ENCODE measurements around the gene PRDM4. TPM values are rescaled to one million over a fixed set of nuclear protein-coding genes. Genes with fewer than 3 reads are reported as not detected.
"Not testable (repeated sequence)": the region's sequence is repeated elsewhere in the genome, so short reads cannot be mapped to it uniquely, and the experiment has no call there.

The PRDM4 gene
- total RNA-seq, 3 donors from 2014 or later = 42.9 to 46.3 (median 44.6) TPM

- peaks cover 61% of the 10 kb centered on the region for H3K36me3 Mint-ChIP-seq (ENCODE audit: insufficient read depth)
- peaks cover 4% of the 10 kb centered on the region for H3K4me1 Mint-ChIP-seq (ENCODE audit: low read depth)
- no peaks in the 10 kb centered on the region for H3K9me3 Mint-ChIP-seq
- no peaks in the 10 kb centered on the region for H3K27me3 Mint-ChIP-seq (ENCODE audit: low read depth)
- no peak for DNase-seq
- no peak for ATAC-seq
- H3K4me3 Mint-ChIP-seq = no peak overlapping the region
These were observed 24.0 kb downstream of the PRDM4 start for GRCh38 chr12:107736914-107737313.

DNA sequence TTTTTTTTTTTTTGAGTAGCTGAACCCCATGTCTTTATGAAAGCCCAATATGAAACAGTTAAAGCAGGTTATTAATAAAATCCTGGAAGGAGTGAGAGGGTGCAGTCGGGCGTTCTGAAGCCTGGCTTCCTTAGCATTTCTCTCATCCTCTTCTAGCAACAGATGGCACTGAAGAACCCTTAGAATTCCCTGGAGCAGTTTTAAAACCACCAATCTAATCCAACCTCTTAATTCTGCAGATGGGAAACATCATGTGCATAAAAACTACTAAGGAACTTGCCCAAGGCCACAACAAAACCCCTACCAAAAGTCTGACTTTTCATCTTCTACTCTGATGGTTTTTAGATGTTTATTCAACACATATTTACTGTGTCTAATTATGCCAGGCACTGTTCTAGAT, 25.2 kb downstream of the PRDM4 start:
- Mint-ChIP-seq H3K9me3 (no peaks in the 10 kb centered on the region), H3K4me1 (ENCODE audit: low read depth) (peaks cover 4% of the 10 kb centered on the region), H3K4me3 (no peak overlapping the region), H3K27me3 (ENCODE audit: low read depth) (no peaks in the 10 kb centered on the region), H3K36me3 (ENCODE audit: insufficient read depth) (peaks cover 52% of the 10 kb centered on the region)
- no peak for DNase-seq
- no peak for ATAC-seq

- no peak overlapping the region for H3K4me3 Mint-ChIP-seq
- DNase-seq (no peak), ATAC-seq (no peak)
- no peaks in the 10 kb centered on the region for H3K9me3 Mint-ChIP-seq
- peaks cover 46% of the 10 kb centered on the region for H3K36me3 Mint-ChIP-seq (ENCODE audit: insufficient read depth)
- H3K27me3 Mint-ChIP-seq (ENCODE audit: low read depth) = no peaks in the 10 kb centered on the region
- peaks cover 4% of the 10 kb centered on the region for H3K4me1 Mint-ChIP-seq (ENCODE audit: low read depth)
These were observed 26.8 kb downstream of the PRDM4 start for GRCh38 chr12:107734139-107734538.

DNA sequence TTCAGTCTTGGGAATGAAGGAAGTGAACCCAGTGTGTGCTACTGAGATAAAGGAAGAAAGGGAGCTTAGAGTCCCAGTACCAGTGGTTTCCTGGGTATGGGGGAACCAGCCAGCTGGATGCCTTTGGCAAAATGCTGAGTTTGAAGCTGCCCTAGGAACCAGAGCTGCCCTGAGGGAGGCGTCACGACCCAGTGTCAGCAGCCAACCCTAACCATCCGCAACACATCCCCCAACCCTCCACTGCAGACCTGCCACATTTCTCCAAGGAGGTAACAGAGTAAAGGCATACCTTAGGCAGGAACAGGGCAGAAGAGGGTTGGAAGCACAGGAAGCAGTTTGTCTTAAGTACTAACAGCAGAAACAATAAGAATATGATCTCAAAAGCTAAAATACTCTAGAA, 28.6 kb downstream of the PRDM4 start:
- ATAC-seq = no peak
- H3K4me1 Mint-ChIP-seq (ENCODE audit: low read depth) = peaks cover 3% of the 10 kb centered on the region
- H3K36me3 Mint-ChIP-seq (ENCODE audit: insufficient read depth) = peaks cover 32% of the 10 kb centered on the region
- H3K9me3 Mint-ChIP-seq = no peaks in the 10 kb centered on the region
- no peak overlapping the region for H3K4me3 Mint-ChIP-seq
- no peaks in the 10 kb centered on the region for H3K27me3 Mint-ChIP-seq (ENCODE audit: low read depth)
- no peak for DNase-seq

DNA sequence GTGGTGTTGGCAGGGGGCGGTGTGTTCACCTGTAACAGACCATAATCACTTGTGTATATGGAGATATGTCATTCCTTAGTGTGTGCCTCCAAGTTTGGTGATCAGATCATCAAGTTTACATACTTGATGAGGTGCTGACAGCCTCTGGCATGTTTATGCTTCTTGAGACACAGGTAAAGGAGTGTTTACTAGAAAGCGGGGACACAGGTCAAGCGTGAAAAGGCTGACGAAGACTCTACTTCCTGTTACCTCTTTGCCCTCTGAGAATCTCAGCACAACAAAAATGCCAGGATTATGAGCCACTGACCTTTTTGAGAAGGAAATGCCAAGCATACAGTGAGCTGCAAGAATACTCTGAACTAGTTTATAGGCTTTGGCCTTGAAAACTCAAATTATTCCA, 29.6 kb downstream of the PRDM4 start:
- peaks cover 25% of the 10 kb centered on the region for H3K36me3 Mint-ChIP-seq (ENCODE audit: insufficient read depth)
- ATAC-seq (no peak), DNase-seq (no peak)
- no peaks in the 10 kb centered on the region for H3K27me3 Mint-ChIP-seq (ENCODE audit: low read depth)
- H3K9me3 Mint-ChIP-seq = no peaks in the 10 kb centered on the region
- H3K4me1 Mint-ChIP-seq (ENCODE audit: low read depth) = no peaks in the 10 kb centered on the region
- no peak overlapping the region for H3K4me3 Mint-ChIP-seq

GRCh38 chr12:107730618-107731341, 30.2 kb downstream of the PRDM4 start:
- H3K4me3 Mint-ChIP-seq = no peak overlapping the region
- no peaks in the 10 kb centered on the region for H3K4me1 Mint-ChIP-seq (ENCODE audit: low read depth)
- no peaks in the 10 kb centered on the region for H3K27me3 Mint-ChIP-seq (ENCODE audit: low read depth)
- H3K9me3 Mint-ChIP-seq = no peaks in the 10 kb centered on the region
- DNase-seq (no peak), ATAC-seq (no peak)
- H3K36me3 Mint-ChIP-seq (ENCODE audit: insufficient read depth) = peaks cover 21% of the 10 kb centered on the region

- H3K4me3 Mint-ChIP-seq; DNase-seq; H3K36me3 Mint-ChIP-seq (ENCODE audit: insufficient read depth); H3K9me3 Mint-ChIP-seq; ATAC-seq; H3K27me3 Mint-ChIP-seq (ENCODE audit: low read depth); H3K4me1 Mint-ChIP-seq (ENCODE audit: low read depth): not testable (repeated sequence)
These were observed 33.2 kb downstream of the PRDM4 start for GRCh38 chr12:107727742-107728141.

DNA sequence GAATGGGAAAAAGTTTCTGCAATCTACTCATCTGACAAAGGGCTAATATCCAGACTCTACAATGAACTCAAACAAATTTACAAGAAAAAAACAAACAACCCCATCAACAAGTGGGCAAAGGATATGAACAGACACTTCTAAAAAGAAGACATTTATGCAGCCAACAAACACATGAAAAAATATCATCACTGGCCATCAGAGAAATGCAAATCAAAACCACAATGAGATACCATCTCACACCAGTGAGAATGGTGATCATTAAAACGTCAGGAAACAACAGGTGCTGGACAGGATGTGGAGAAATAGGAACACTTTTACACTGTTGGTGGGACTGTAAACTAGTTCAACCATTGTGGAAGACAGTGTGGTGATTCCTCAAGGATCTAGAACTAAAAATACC, 33.6 kb downstream of the PRDM4 start:
- ATAC-seq; H3K9me3 Mint-ChIP-seq; H3K27me3 Mint-ChIP-seq (ENCODE audit: low read depth); H3K4me3 Mint-ChIP-seq; H3K4me1 Mint-ChIP-seq (ENCODE audit: low read depth); H3K36me3 Mint-ChIP-seq (ENCODE audit: insufficient read depth); DNase-seq: not testable (repeated sequence)

DNA sequence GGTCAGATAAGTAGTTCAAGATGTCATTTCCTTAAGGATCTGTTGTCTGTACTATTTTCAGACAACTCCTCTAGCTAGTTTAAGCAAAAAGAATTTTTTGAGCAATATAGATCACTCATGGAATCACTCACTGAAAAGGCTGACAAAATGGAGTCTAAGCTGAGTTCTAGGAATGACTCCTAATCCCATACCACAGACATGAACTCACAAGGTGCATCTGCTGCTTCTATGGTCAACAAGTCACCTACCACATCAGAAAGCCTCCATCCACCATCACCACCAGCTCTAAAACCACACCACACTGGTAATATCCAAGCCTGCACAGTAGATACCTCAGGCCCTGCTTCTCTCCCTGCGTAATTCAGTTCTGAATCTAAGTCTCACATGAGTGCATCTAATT, 42.3 kb downstream of the PRDM4 start:
- no peaks in the 10 kb centered on the region for H3K27me3 Mint-ChIP-seq (ENCODE audit: low read depth)
- H3K4me1 Mint-ChIP-seq (ENCODE audit: low read depth) = no peaks in the 10 kb centered on the region
- peaks cover 30% of the 10 kb centered on the region for H3K36me3 Mint-ChIP-seq (ENCODE audit: insufficient read depth)
- no peak overlapping the region for H3K4me3 Mint-ChIP-seq
- DNase-seq (no peak), ATAC-seq (peak; percentile 35 to 37)
- H3K9me3 Mint-ChIP-seq = peaks cover 5% of the 10 kb centered on the region

- Mint-ChIP-seq H3K36me3 (ENCODE audit: insufficient read depth) (peaks cover 45% of the 10 kb centered on the region), H3K4me3 (no peak overlapping the region), H3K9me3 (no peaks in the 10 kb centered on the region), H3K4me1 (ENCODE audit: low read depth) (no peaks in the 10 kb centered on the region), H3K27me3 (ENCODE audit: low read depth) (no peaks in the 10 kb centered on the region)
- DNase-seq = no peak
- ATAC-seq = no peak
These were observed 45.2 kb downstream of the PRDM4 start for GRCh38 chr12:107715780-107716179.

GRCh38 chr12:107705522-107705921, 55.4 kb downstream of the PRDM4 start:
- DNase-seq; H3K27me3 Mint-ChIP-seq (ENCODE audit: low read depth); ATAC-seq; H3K4me1 Mint-ChIP-seq (ENCODE audit: low read depth); H3K4me3 Mint-ChIP-seq; H3K9me3 Mint-ChIP-seq: not testable (repeated sequence)
- peaks cover 73% of the 10 kb centered on the region for H3K36me3 Mint-ChIP-seq (ENCODE audit: insufficient read depth)

GRCh38 chr12:107704041-107704440, 56.9 kb downstream of the PRDM4 start:
- ATAC-seq (no peak), DNase-seq (no peak)
- no peak overlapping the region for H3K4me3 Mint-ChIP-seq
- H3K27me3 Mint-ChIP-seq (ENCODE audit: low read depth) = no peaks in the 10 kb centered on the region
- peaks cover 8% of the 10 kb centered on the region for H3K9me3 Mint-ChIP-seq
- H3K4me1 Mint-ChIP-seq (ENCODE audit: low read depth) = no peaks in the 10 kb centered on the region
- peaks cover 81% of the 10 kb centered on the region for H3K36me3 Mint-ChIP-seq (ENCODE audit: insufficient read depth)

DNA sequence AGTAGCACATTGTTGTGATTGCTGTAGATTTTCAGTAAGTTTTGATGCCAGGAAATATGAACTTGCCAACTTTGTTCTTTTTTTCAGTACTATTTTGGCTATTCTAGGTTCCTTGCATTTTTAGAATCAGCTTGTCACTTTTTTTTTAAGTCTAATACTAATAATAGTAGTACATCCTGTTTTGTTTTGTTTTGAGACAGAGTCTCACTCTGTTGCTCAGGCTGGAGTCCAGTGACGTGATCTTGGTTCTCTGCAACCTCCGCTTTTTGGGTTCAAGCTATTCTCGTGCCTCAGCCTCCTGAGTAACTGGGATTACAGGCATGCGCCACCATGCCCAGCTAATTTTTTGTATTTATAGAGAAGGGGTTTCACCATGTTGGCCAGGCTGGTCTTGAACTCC, 58.8 kb downstream of the PRDM4 start:
- Mint-ChIP-seq H3K4me1 (ENCODE audit: low read depth) (no peaks in the 10 kb centered on the region), H3K4me3 (no peak overlapping the region), H3K36me3 (ENCODE audit: insufficient read depth) (peaks cover 72% of the 10 kb centered on the region), H3K9me3 (peaks cover 8% of the 10 kb centered on the region), H3K27me3 (ENCODE audit: low read depth) (no peaks in the 10 kb centered on the region)
- no peak for ATAC-seq
- DNase-seq = no peak

DNA sequence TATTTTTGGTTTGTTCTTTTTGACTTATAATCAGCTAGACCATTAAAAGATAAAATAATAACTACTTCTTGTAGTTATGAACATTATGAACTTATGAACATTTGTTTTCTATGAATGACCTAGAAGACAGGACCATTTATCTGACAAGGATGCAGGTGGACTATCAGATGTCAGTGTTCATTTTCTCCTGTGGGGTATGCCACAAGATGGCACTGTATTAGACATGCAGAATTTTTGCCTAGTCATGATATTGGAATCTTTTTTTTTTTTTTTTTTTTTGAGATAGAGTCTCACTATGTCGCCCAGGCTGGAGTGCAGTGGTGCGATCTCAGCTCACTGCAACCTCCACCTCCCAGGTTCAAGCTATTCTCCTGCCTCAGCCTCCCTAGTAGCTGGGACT, 65.2 kb downstream of the PRDM4 start:
- not testable (repeated sequence) for DNase-seq; ATAC-seq; H3K9me3 Mint-ChIP-seq; H3K4me3 Mint-ChIP-seq; H3K4me1 Mint-ChIP-seq (ENCODE audit: low read depth); H3K27me3 Mint-ChIP-seq (ENCODE audit: low read depth)
- H3K36me3 Mint-ChIP-seq (ENCODE audit: insufficient read depth) = peaks cover 56% of the 10 kb centered on the region

DNA sequence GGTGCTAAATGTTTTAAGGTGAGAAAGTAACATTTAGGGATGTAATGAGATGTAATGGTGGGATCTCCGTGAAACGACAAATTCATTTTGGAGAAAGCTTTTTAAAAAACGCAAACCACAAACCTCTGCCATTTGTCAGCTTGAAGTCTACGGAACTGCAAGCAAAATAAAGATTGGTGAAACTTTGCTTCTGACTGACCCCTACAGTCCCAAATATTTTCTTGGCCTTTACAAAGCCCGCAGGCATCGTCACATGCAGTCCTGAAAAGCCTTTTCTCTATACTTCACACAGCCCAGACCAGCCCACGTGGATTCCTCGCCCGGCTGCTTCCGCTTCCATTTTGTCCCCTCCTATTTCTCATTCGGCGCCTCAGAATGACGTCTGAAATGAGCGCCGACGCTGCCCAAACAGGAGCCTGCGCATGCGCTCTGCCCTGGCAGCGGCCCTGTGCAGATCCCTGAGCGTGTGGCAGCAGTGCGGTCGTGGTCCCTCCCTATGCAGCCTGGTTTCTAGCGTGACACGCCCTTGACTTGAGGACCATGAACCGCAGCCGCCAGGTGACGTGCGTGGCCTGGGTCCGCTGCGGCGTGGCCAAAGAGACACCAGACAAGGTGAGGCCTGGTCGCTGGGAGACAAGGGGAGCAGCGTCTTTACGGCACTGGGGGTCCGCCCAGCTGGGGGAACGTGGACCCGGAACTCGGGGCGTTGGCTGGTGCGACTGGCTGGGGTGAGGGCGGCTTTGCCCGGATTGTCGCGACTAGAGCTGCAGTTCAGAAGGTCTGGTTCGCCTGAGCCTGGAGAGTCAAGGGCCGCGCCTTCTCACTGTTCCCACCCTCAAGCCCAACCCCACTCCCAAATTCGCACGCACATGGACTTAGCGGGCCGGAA, 75.3 kb downstream of the PRDM4 start, which contains the start of gene PWP1:
TSS of gene PWP1 (plus strand) at position 440 of the 889 bp plus-strand sequence. CDS start at position 541, 101 bp downstream.
- H3K4me3 Mint-ChIP-seq = peak within 1 kb of the TSS; percentile 90
- H3K4me1 Mint-ChIP-seq (ENCODE audit: low read depth) = peaks cover 30% of the 10 kb centered on the region
- peak; percentile 95 to 97 for ATAC-seq
- H3K36me3 Mint-ChIP-seq (ENCODE audit: insufficient read depth) = peaks cover 18% of the 10 kb centered on the region
- DNase-seq = peak; percentile 94
- no peaks in the 10 kb centered on the region for H3K9me3 Mint-ChIP-seq
- H3K27me3 Mint-ChIP-seq (ENCODE audit: low read depth) = no peaks in the 10 kb centered on the region
